GM21825 (cell line): Measurements from ENCODE around the gene ZXDA.
A peak's percentile ranks its signal among the peaks of the same experiment; 100 is the strongest.
"Not testable (repeated sequence)": the region's sequence is repeated elsewhere in the genome, so short reads cannot be mapped to it uniquely, and the experiment has no call there.

Source experiments
- ATAC-seq: cut with Tn5 transposase; IDR thresholded peaks from one replicate; pipeline ENCODE4 v1.9.1; 2021; ENCODE audit warnings: mild to moderate bottlenecking, moderate library complexity; ENCODE audit not compliant: unreplicated experiment

ZXDA gene

DNA sequence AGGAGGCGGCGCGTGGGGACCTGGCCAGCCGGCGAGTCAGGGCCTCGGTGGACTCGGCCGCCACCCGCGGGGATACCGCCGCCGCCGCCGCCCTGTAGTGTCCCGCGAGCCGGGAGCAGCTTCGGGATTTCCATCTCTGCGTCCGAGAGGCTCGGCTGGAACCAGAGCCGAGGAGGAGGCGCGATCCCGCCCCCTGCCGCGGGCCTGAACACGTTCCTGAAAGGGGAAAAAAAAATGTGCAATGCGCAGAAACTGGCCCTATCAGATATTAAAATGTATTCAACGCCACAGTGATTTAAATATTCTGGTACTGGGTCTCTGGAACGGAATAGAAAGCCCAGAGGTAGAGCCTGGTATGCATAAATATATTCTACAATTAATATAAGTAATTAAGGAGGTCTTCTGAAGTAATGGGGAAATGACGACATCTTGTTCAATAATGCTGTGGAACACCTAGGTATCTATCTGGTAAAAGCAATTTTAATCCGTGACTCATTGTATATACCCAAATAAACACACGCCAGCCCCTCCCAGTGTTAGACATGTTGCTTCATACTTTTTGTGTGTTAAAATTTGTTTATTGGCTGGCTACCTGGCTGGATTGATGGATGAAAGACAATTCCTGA lies at the start of gene ZXDA:
Gene ZXDA, minus strand, starts transcription at position 172 of the 626 bp plus-strand sequence. Its CDS starts 38 bp downstream, at position 134.
- ATAC-seq: peak; percentile 48

- ATAC-seq: no peak
Observed at GRCh38 chrX:57952320-57952678, 42.0 kb upstream of the ZXDA start.

DNA sequence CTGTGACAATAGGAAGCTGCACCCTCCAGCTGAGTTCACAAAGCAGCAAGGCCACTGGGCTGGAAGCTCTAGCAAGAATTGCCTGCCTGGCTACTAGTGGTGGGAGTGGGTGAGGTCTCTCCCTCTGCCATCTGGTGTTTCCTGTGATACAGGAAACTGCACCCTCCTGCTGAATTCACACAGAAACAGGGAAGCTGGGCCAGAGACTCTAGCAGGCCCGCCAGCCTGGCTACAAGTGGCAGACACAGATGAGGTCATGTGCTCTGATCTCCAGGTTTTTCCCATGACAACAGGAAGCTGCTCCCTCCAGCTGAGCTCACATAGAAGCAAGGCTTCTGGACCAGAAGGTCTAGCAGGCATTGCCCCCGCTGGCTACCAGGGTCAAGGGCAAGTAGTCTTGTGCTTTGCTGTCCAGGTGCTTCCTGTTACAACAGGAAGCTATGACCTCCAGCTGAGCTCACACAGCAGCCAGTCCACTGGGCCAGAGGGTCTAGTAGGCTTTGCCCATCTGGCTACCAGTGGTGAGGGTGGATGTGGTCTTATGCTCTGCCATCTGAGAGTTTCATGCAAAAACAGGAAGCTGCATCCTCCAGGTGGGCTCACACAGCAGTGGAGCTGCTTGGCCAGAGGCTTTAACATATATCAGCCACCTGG lies 41.5 kb upstream of the ZXDA start:
- ATAC-seq: no peak

DNA sequence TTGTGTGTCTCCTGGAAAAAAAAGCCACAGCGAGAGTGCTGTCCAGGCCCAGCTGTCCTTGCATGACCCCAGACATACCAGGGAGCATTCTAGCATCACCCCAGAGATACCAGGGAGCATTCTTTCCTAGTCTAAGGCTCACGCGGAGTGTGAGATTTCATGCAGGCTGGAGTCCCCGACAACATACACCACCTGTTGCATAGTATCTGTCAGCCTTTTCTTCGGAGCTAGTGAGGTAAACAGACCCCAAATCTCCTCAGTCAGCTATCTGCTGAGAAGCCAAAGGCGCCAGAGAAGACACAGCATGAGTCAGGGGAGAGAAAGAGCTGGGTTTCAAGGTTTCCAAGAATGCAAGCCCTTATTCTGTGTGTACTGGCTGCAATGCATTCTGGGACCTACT lies 23.1 kb upstream of the ZXDA start:
- no peak for ATAC-seq

DNA sequence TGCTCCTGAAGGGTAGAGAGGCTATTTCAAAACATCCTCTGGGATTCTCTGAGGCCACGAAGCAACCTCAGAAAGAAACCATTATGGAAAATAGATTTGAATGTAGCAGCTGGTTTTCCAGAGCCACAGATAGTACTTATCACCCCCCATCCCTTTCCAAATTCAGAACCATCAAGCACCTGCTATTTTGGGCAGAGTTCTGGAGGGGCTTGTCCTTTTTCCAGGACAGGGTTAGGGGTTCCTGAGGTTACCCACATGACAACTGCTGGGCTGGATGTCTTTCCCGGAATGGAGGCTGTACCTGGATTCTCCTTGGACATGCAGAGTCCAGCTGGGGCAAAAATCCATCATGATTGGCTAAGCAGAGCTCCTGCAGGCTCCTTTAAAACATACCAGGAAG lies 22.0 kb upstream of the ZXDA start:
- no peak for ATAC-seq

DNA sequence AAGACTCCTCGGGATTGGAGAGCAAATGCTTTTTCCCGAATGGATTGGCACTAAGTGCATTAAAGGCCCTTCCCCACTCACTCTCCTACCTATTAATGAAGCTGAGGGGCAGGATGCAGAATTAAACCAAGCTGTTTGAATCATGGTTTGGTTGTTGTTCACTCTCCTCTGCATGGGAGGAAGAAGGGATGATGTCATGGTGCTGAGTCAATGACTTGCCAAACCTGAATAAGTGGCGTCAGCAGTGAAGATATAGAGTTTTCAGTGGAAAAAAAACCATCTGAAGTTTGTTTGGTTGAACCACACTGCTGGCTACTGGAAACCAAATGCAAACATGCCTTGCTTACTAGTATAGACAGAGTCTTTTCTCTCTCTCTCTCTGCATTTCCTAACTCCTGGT lies 19.8 kb upstream of the ZXDA start:
- no peak for ATAC-seq

DNA sequence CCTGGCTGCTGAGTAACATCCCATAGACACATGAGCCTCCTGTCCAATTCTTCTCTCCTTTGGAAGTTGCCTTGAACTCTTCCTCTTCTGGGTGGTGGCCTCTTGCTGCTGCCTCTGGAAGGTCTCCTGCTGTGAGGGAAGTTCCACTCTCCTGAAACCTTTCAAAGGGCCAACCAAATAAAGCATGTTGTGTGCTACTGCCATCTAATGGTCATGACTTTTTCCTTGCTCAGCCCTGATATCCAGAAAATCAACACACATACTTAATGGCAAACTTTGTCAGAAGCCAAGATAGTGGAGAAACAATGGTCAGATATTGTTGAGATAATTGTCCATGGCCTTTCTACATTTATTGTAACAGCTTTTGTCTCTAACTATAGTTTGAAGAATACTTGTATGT lies 19.1 kb upstream of the ZXDA start:
- no peak for ATAC-seq

- no peak for ATAC-seq
Observed at GRCh38 chrX:57925806-57926205, 15.5 kb upstream of the ZXDA start.

GRCh38 chrX:57918750-57919436 lies 8.6 kb upstream of the ZXDA start:
- no peak for ATAC-seq

GRCh38 chrX:57915680-57916079 lies 5.4 kb upstream of the ZXDA start:
- ATAC-seq: no peak

GRCh38 chrX:57909595-57910286 lies 517 bp downstream of the ZXDA start:
- ATAC-seq: peak; percentile 76

DNA sequence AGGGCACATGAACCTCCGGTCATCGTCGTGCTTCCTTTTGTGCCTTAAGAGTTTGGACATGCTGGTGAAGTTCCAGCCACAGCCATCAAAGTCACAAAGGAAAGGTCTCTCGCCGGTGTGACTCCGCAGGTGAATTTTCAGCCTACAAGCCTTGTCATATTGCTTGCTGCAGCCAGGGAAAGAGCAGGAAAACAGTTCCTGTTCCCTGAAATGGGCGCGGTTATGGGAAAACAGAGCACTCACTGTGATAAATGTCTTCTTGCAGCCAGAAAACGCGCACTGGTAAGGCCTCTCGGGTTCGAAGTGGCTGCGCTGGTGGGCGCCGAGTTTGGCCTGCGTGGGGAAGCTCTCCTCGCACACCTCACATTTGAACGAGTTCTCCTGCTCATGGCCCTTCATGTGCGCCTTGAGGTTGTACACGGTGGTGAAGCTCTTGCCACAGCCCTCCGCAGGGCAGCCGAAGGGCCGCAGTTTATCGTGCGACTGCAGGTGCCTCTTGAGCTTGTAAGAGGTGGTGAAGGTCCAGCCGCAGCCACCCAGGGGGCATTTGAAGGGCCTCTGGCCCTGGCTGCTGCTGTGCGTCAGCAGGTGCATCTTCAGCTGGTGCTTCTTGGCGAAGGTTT lies 1.2 kb downstream of the ZXDA start:
- ATAC-seq: not testable (repeated sequence)

DNA sequence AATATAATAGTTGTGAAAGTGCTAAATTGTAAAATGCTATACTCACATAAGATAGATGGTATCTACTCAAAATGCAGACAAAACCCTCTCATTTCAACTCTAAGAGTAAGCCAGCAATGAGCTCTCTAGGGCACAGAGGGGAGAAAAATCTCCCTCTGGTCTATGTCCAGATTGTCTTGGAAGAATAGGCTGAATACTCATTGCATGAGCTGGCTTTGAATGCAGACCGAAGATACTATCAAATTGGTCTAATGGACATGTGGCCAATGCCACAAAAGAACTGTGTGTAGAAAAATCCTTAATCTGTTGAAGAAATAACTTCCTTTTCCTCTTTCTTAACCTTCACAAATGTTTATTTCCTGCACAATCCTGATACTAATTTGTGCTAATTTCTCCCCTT lies 3.5 kb downstream of the ZXDA start:
- ATAC-seq: no peak

DNA sequence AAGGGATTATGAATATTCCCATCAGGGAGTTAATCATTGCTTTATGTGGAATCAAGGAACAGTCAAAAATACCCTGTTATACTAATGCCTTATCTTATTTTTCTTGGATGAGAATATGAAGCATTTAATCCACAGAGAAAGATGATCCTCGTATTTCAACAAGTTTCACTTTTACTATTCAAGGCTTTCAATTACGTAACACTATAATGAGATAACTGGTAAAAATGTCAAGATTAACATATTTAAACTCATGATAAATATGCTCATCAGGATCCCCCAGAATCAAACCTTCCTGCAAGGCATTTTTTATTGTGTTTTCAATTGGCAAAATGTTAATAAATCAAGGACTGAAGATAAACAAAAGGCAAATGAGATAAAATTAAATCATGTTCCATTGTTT lies 5.1 kb downstream of the ZXDA start:
- no peak for ATAC-seq

DNA sequence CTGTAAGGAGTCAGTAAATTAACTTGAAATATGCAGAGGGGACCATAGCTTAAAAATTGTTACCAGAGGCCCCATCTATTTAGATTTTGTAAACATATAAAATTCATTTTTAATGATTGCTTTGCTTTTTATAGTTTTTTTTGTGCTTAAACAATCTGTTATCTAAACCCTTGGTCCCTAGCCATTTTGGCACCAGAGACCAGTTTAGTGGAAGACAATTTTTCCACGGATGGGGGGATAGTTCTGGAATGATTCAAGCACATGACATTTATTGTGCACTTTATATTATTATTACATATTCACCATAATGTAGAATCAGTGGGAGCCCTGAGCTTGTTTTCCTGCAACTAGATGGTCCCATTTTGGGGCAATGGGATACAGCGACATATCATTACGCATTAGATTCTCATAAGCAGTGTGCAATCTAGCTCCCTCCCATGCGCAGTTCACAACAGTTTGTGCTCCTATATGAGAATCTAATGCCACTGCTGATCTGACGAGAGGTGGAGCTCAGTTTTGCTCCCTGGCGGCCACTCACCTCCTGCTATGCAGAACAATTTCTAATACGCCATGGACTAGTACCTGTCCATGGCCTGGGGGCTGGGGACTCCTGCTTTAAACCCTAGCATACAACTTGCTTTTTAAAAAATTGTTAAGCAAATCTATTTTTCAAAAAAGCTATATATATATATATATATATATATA lies 5.9 kb downstream of the ZXDA start:
- no peak for ATAC-seq

GRCh38 chrX:57902633-57903032 lies 7.6 kb downstream of the ZXDA start:
- ATAC-seq: no peak

GRCh38 chrX:57901466-57901865 lies 8.8 kb downstream of the ZXDA start:
- ATAC-seq: no peak

- no peak for ATAC-seq
Observed at GRCh38 chrX:57900975-57901374, 9.3 kb downstream of the ZXDA start.

DNA sequence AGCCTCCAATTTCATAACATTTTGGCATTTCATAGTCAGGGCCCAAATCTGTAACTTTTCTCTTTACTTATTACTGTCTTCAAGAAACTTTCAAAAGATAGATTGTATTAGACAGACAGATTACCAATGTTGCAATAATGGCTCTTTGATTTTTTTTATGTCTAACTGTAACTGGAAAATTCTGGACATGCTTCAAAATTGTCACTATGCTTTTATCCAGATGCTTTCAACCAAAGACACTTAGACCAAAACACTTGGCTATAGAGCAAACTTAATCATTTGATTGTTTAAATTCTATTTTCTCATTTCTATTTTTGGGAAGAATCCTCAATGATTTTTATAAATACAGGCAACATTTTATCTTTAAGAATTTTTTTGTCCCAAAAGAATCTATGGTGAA lies 10.4 kb downstream of the ZXDA start:
- ATAC-seq: no peak

DNA sequence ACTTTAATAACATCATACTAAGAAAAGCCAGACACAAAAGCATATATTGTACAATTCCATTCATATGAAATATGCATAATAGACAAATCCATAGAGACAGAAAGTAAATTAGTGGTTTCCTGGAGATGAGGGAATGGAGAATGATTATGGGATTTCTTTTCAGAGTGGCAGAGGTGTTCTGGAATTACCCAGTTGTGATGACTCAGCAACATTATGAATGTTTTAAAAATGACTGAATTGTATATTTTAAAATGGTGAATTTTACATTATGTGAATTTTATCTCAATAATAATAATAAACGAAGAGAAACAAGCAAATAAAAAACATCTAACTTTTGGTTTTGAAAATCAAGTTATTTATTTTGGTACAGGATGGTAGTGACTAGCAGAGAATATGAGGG lies 11.2 kb downstream of the ZXDA start:
- ATAC-seq: no peak

GRCh38 chrX:57871463-57871862 lies 38.8 kb downstream of the ZXDA start:
- ATAC-seq: no peak
